Amygdala (tissue), 56 donors: ENCODE data around the gene LGMN.
"Not testable (repeated sequence)": the region's sequence is repeated elsewhere in the genome, so short reads cannot be mapped to it uniquely, and the experiment has no call there.

ENCODE experiments used
- DNase-seq, 56 donors: peaks; one replicate each; lab custom pipeline; 2025; lab: John Stamatoyannopoulos, UW

Gene LGMN

DNA sequence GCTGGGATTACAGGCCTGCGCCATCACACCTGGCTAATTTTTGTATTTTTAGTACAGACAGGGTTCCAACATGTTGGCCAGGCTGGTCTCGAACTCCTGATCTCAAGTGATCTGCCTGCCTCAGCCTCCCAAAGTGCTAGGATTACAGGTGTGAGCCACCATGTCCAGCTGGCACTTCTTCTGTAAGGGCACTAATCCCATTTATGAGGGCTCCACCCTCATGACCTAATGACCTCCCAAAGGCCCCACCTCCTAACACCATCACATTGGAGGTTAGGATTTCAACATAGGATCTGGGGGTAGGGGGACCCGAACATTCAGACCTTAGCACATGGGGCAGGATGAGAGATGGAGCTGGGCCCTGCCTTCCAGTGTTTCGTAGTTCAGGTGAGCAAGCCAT is 68.1 kb downstream of the LGMN start:
- not testable (repeated sequence) for DNase-seq

DNA sequence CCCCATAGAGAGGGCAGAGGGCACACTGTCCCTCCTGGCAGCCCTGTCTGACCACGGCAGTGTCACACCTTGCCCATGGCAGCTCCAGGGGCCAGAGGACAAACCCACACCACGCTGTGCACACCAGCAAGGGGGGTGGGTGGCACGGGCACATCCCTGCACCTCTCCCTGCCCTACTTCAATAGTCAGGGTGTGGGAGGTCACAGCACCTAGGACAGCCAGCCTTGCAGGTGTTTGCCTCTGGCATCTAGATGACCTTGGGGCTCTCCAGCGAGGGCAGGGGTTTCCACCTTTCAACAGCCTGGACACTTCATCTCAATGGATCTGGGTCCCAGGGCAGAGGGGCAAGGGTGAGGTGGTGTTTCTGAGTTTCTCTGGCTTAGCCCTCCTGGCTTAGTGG is 69.2 kb downstream of the LGMN start:
- DNase-seq, result no peak

DNA sequence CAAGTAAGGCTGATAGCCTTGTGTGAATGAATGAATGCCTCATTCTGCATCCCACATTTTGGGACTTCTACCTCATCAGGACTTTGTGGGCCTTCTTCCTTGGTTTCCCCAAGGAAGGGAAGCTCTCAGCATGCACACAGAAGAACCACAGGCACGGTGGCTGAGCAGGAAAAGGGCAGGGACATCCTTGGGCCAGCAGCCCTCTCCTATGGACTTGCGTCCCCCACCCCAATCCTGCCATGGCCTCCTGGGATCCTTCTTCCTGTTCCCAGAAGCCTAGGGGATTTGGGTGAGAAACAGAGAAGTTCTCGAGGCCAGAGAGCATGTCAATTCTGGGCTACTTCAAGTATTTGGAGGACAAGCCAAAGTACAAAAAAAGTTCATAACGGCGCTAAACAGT is 69.7 kb downstream of the LGMN start:
- DNase-seq, result no peak

DNA sequence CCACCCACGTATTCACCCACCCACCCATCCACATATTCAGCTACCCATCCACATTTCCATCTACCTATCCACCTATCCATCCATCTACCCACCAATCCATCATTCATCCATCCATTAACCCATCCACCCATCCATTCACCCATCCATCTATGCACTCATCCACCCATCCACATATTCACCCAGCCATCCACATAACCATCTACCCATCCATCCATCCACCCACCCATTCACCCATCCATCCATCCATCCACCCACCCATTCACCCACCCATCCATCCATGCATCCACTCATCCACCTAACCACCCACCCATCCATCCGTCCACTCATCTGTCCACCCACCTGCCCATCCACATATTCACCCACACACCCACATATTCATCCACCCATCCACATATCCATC is 70.5 kb downstream of the LGMN start:
- no peak for DNase-seq

DNA sequence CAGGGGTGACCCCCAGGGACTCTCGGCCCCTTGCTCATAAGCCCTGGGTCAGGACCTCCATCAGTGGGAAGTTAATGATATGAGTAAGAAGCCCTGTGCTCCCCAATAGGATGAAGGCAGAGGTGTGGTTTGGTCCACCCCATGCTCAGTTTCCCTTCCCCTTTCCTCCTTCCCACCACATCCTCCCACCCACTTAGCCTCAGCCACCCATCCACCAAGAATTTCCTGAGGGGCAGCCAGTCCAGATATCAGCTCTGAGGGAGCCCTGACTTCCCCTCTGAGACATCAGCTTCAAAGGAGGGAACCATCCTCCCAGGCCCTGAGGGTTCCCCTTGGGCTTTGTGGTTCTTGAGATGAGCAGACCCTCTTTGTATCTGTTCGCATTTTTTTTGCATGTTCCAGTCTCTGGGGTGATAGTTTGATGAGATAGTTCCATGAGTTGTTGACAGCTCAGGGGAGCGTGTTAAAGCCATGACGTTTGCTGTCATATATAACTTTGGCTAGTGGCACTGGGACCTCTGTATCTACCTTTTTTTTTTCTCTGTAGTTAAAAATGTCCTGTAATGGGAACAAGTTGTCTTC is 71.2 kb downstream of the LGMN start:
- DNase-seq, result peak in 7 of 56 donors; percentile 24 to 48 (median 32)

DNA sequence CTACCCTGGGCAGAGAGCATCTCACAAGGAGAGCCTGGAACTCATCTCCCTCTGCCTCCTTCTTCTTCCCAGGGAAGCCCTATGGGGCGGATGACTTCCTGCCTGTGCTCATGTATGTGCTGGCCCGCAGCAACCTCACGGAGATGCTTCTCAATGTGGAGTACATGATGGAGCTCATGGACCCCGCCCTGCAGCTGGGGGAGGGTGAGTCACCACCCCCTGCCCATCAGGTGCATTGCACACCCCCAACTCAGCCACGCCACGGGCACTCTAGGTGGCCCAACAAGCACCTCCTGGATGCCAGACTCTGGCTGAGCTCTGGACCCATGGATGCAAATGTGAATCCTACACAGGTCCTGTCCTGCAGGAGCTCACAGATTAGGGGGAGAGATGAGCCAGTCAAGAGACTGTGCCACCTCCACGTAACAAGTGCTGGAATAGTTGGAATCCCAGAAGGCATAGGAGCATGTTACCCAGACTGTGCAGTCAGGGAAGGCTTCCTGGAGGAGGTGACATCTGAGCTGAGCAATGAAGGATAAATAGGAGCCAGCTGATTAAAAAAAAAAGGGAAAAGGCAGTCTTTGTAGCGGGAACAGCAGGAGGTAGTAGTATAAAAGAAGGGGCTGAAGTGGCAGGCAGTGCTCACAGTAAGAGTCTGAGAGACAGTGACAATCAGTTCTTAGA is 71.9 kb downstream of the LGMN start:
- no peak for DNase-seq

DNA sequence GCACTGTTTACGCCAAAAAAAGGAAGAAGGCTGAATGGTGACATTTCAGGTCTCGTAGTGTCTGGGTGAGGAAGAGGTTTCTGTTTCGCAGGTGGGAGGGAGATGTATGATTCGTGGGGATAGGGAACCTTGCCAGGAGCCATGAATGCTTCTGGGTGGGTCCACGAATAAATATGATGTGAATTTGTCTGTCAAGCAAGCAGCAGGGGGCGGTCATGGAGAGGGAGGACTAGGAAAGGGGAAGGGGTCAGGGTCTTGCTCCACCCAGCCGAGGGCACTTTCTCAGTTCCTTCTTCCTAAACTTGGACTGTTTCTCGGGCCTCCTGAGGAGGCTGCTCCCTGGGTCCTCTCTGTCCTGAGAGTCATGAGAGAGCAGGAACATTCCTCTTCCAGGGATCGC is 72.5 kb downstream of the LGMN start:
- peak in 1 of 56 donors; percentile 29 for DNase-seq

DNA sequence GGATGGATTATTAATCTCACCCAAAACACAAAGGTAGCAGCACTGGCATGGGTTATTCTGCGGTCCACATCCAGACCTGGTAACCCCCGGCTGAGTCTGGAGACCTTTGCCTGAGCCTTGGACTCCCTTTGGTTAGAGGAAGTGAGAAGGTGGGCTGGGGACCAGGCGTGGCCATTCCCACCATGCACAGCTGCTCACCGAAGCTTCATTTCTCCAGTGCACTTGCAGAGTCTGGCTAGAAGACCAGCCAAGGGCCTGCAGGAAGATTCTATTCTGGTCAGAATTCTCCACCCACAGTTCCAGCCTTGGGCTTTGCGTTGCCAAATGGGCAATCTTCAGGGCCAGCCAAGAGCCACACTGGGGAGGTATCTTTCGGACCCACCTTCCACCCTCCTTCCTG is 73.0 kb downstream of the LGMN start:
- DNase-seq, result no peak

DNA sequence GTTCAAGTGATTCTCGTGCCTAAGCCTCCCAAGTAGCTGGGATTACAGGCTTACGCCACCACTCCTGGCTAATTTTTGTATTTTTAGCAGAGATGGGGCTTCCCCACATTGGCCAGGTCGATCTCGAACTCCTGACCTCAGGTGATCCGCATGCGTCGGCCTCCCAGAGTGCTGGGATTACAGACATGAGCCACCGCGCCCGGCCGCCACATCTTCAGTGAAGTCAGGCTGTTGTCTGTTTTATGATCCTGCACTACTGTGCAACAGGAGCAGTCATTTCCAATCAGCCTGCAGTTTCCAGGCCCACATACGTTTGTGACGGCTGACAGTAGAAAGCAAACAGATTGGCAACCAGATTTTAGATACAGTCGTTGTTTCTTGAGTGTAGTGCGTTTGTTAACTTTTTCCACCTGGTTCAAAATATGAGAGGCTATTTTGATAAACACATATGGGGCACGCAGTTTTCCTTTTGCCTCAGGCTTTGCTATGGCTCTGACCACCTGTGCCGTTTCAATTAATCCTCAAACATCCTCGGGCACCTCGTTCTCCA is 74.8 kb downstream of the LGMN start:
- DNase-seq, result no peak

DNA sequence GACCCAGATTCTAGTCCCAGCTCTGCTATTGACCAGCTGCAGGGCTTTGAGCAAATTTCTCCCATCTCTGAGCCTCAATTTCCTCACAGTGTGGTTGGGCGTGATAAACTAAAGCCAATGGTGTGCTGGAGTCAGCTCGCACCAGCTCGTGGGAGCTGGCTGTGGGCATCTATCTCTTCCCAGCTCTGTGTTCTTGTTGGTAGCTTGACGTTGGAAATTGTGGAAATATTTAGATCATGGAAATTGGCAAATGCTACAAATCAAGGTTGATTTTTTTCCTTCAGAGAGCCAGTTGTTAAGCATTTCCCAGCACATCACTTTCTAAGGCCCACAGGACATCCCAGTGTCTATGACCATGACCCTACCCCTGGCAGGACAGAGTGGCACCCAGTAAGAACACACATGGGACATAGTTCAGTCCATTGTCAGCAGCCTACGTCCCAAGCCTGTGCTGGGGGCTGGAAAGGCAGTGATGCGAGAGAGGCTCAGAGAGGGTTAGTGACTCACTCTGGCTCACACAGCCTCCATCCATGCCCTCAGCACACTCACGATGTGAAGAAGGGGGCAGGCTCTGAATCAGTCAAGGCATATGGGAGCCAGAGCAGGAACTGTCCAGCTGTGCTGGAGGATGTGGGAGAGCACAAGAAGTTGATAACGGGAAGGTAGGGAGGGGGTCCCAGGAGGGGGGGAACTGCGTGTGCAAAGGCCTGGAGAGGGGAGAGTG is 77.6 kb downstream of the LGMN start:
- DNase-seq, result no peak

DNA sequence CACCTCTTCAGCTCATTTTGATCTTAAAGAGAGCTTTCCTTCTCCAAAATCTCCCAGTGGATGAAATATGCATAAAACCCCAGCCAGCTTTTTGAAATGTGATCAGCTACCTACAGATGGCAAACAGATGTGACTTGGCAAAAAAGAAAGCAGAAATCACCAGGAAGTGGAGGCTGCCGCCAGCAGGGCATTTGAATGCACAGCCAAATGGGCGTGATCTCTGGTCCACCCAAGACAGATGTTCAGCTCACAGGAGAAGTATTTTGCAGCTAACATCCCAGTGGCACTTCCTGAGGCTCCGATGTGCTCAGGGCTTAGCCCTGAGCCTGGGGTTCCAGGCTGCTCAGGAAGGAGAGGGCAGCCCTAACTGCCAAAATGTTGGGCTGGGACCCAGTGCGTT is 78.3 kb downstream of the LGMN start:
- DNase-seq, result no peak

DNA sequence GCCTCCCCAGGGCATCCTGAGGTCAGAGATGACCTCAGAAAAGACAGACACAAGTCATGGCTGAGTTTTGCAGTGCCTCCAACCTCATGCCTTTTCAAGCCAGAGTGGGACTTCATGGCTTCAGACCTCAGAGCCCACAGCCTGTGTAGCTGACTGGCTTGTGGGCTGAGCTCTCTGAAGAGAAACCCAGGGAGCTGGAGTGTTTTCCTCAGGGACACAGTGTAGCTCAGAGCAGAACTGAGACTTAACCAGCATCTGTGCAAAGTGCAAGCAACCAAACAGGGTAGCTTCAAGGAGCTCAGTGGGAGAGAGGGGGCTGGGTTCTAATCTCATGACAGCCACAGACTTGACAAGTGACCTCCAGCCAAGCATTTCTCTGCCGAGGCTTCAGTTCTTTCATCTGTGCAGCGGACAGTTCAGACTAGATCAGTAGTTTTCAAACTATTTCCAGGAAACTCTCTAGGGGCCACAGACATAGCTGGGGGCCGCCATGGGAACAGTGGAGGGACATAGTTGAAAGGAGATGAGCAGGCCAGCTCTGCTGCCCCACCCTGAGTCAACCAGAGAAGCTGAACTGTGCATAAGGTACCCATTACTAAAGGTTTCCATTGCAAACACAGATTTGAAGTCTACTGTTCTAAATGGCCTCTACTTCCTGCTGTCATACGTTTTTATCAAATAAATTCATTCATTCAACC is 80.0 kb downstream of the LGMN start:
- no peak for DNase-seq

DNA sequence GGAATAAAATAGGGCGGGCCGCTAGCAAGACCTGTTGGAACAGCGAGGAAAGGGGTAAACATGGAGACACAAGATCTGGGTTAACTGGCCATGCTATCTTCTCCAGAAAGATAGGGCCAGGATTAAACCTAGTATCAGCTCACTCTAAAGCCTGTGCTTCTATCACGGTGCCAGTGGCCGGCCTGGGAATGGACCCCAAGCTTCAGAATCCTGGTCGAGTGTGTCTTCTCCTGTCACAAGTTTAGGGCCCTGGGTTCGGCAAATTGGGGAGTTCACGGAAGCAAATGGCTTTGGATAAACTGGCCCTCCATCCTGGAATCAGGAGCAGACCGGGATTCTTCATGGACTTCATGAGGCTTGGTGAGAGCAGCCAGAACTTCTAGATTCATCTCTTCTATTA is 82.2 kb downstream of the LGMN start:
- no peak for DNase-seq

DNA sequence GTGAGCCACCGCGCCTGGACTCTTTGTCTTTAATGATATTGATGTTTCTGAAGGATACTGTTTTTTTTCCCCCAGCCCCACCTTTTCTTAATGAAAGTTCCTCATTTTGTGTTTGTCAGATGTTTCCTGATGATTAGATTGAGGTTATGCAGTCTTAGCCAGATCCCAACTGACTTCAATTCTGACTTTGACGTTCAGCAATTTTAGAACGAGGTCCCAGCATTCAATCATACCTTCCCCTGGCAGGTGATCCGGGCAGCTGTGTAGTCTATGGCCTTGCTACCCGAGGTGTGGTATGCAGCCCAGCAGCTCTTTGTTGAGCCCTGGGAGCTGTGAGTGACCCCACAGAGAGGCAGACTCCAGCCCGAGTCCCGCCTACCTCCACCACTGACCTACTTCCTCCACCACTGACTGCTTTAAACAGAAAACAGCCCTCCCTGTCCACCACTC is 82.7 kb downstream of the LGMN start:
- DNase-seq, result no peak

DNA sequence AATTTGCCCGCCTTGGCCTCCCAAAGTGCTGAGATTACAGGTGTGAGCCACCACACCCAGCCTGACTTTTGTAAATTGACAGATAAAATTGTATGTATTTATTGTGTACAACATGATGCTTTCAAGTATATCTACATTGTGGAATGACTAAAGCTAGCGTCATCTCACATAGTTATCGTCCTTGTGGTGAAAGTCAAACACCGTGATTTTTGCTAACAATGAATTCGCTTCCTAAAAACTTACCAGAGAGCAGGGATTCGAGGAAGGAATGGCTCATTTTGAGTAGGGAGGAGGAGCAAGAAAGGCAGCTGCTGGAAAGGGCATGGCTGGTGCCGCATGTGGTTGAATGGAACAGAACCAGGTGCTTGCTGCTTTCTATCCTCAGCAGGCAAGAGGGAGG is 85.4 kb downstream of the LGMN start:
- DNase-seq, result no peak

DNA sequence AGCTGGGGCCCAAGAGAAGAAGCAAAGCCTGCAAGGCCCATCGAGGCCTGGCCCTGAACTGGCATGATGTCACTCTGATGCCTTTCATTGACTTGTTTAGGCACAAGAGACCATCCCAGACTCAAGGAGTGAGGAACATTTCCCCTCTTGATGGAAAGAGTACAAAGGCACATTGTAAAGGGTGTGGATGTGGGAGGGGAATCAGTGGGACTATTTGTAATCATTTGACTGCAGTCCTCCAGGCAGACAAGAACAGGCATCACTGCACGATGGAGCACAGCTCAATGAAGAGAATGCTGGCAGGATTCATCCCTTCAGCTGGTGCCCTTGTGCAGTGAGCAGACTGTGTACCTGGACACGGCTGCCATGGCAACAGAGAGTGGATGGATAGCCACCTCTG is 87.9 kb downstream of the LGMN start:
- DNase-seq, result no peak

DNA sequence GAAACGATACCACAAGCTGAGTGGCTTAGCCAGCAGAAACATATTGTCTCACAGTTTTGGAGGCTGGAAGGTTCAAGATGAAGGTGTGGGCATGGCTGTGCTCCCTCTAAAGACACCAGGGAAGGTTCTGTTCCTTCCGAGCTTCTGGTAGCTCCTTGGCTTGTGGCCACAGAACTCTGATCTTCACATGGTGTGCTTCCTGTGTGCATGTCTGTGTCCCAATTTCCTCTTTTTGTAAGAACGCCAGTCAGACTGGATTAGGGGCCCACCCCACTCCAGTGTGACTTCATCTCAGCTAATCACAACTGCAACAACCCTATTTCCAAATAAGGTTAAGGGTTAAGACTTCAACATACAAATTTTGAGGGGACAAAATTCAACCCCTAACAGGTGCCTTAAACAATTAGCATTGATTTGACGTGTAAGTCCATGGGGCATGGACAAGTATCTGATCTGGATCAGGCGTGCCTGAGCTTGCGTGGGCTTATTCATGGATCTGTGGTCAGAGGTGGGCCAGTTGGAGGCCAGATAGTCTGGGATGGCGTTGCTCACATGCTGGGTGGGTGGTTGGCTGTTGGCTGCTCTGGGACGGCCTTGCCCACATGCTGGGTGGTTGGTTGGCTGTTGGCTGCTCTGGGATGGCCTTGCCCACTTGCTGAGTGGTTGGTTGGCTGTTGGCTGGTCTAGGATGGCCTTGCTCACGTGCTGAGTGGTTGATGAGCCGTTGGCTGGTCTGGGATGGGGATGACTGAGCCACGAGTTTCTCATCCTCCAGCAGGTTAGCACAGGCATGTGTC is 88.5 kb downstream of the LGMN start:
- peak in 14 of 56 donors; percentile 9 to 66 (median 28) for DNase-seq

DNA sequence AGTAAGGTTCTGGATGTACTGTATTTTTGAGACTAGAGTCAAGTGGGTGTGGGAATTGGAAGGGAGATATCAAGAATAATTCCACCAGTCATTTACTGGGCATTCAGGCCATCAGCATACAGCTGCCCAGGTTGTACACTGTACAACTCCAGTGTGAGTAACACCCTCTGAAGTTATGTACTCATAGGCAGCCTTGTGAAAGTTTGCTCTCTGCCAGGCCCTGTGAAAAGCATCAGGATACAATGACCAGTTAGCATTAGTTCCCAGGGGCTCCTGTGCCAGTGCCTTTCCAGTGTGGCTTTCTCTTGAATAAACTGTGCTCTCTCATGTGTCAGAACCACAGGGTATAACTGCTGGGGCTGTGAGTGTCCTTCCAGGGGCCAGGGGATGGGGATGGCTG is 89.7 kb downstream of the LGMN start:
- no peak for DNase-seq

DNA sequence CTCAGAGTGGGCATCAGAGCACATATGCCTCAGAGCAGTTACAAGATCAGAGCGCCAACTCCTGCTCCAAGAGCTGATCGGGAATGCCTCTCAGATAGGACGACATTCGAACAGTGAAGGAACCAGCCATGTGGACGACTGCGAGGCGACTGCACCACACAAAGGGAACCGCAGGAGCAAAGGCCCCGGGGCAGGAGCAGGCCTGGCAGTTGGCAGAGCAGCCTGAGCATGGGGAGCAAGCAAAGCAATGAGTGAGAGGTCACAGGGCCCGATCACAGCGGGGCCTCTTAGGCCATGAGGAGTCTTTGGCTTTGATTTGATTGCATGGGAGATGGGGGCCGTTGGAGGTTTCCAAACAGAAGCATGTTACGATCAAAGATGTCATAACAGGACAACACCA is 90.3 kb downstream of the LGMN start:
- DNase-seq, result no peak

DNA sequence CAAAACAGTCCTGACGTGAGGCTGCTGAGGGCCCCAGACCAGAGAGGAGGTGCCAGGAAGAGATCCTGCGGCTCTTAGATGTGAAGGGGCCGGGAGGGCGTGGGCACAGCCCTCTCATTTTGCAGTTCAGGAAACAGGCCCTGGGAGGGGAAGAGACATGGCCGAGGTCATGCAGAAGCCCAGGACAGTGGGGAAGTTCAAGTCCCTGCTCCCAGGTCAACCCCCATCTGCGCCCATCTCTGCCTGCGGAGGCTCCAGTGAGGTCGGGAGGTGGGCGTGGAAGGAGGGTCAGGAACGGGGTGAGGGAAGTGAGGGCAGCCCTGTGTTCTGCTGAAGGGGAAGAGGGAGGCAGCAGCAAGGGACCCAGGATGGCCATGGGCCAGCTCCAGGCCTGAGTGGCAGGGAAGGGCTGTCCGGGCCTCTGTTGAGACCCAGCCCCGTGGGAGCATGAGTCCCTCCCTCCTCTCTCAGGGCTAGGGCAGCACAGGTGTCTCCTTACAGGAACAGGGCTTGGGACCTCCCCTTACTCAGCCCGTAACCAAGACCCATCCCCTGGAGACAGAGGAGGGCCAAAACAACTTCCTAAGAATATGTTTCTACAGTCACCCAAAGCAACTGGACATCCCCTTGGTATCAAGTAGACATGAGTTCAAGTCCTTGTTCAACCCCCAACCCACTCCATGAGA is 90.8 kb downstream of the LGMN start:
- peak in 10 of 56 donors; percentile 10 to 41 (median 22) for DNase-seq
